Body of pancreas (tissue), 4 donors: ENCODE results near the gene GRIN2C.

ENCODE experiments used
- CTCF ChIP-seq, 7 experiments: fragments of 450-650 bp in 4 of 7; fragments of 200-600 bp in 3 of 7; sonication (generic) in 3 of 7; IDR thresholded peaks; one replicate each; pipeline ENCODE4 v1.5.1; 2016 to 2019; ENCODE audit warnings: antibody characterized with exemption in 7 of 7
- POLR2A ChIP-seq, 3 donors: fragments of 450-650 bp; IDR thresholded peaks; one replicate each; pipeline ENCODE4 v1.6.1; 2016; ENCODE audit warnings: antibody characterized with exemption in 3 of 3, mild to moderate bottlenecking in 2 of 3

- TF ChIP-seq CTCF (IDR thresholded peaks at IDR 0.05) (no peak), POLR2A (IDR thresholded peaks at IDR 0.05) (no peak)
These were observed 32.5 kb upstream of the GRIN2C start for GRCh38 chr17:74892013-74892841.
